HepG2 (cell line): Measurements from ENCODE around the gene DNAJA3. TPM values are rescaled to one million over a fixed set of nuclear protein-coding genes. Genes with fewer than 3 reads are reported as not detected.

ENCODE experiments used
- ARHGAP35 ChIP-seq: sonication (generic); formaldehyde crosslinking; IDR thresholded peaks from 2 replicates; pipeline ENCODE4 v1.9.0; 2022; ENCODE audit warnings: mild to moderate bottlenecking, inconsistent platforms, moderate library complexity, missing genetic modification reagents, borderline replicate concordance
- ATF7-NPFF ChIP-seq: sonication (generic); formaldehyde crosslinking; IDR thresholded peaks from 2 replicates; pipeline ENCODE4 v1.8.1; 2023; ENCODE audit warnings: mild to moderate bottlenecking, low read depth, missing genetic modification reagents, moderate library complexity
- ERF ChIP-seq: IDR thresholded peaks from 2 replicates; pipeline ENCODE4 v1.6.1; 2018; ENCODE audit warnings: missing biosample characterization, missing genetic modification reagents
- GFI1 ChIP-seq: sonication (generic); formaldehyde crosslinking; IDR thresholded peaks from 2 replicates; pipeline ENCODE4 v1.5.0; 2020; ENCODE audit warnings: missing genetic modification reagents, mild to moderate bottlenecking, borderline replicate concordance
- HIVEP1 ChIP-seq: sonication (generic); formaldehyde crosslinking; IDR thresholded peaks from 2 replicates; pipeline ENCODE4 v1.4.0; 2020; ENCODE audit warnings: mild to moderate bottlenecking, missing genetic modification reagents
- HNRNPUL1 ChIP-seq: fragments of 200-400 bp; formaldehyde crosslinking; IDR thresholded peaks from 2 replicates; pipeline ENCODE4 v1.6.1; 2017; ENCODE audit warnings: low read depth, mild to moderate bottlenecking, low read length, moderate library complexity
- JUN ChIP-seq: sonication (generic); formaldehyde crosslinking; IDR thresholded peaks from 2 replicates; pipeline ENCODE4 v1.4.0; 2020; ENCODE audit warnings: mild to moderate bottlenecking, missing genetic modification reagents
- MAFF ChIP-seq: IDR thresholded peaks from 2 replicates; pipeline ENCODE4 v1.6.1; 2011; ENCODE audit warnings: low read depth, low read length, improper control_type of control experiment
- NCOA1 ChIP-seq: sonication (generic); formaldehyde crosslinking; IDR thresholded peaks from 2 replicates; pipeline ENCODE4 v1.9.0; 2021; ENCODE audit warnings: missing genetic modification reagents
- POGZ ChIP-seq: sonication (generic); formaldehyde crosslinking; IDR thresholded peaks from 2 replicates; pipeline ENCODE4 v1.4.0; 2020; ENCODE audit warnings: mild to moderate bottlenecking, missing genetic modification reagents
- RARG ChIP-seq: sonication (generic); formaldehyde crosslinking; IDR thresholded peaks from 2 replicates; pipeline ENCODE4 v1.4.0; 2020; ENCODE audit warnings: low read depth, mild to moderate bottlenecking, missing genetic modification reagents
- SATB2 ChIP-seq: sonication (generic); formaldehyde crosslinking; IDR thresholded peaks from 2 replicates; pipeline ENCODE4 v1.5.0; 2020; ENCODE audit warnings: missing genetic modification reagents
- SCMH1 ChIP-seq: sonication (generic); formaldehyde crosslinking; IDR thresholded peaks from 2 replicates; pipeline ENCODE4 v1.9.0; 2021; ENCODE audit warnings: missing genetic modification reagents, mild to moderate bottlenecking, borderline replicate concordance
- TGIF2 ChIP-seq: IDR thresholded peaks from 2 replicates; pipeline ENCODE4 v1.6.1; 2016; ENCODE audit warnings: control low read depth, missing compliant biosample characterization
- ZFY ChIP-seq: sonication (generic); formaldehyde crosslinking; IDR thresholded peaks from 2 replicates; pipeline ENCODE4 v1.4.0; 2020; ENCODE audit warnings: missing genetic modification reagents
- ZMYM2 ChIP-seq: sonication (generic); formaldehyde crosslinking; IDR thresholded peaks from 2 replicates; pipeline ENCODE4 v1.8.0; 2022; ENCODE audit warnings: mild to moderate bottlenecking, missing genetic modification reagents
- ZNF274 ChIP-seq: sonication (generic); formaldehyde crosslinking; IDR thresholded peaks from 2 replicates; pipeline ENCODE4 v1.5.1; 2020; ENCODE audit warnings: mild to moderate bottlenecking, missing genetic modification reagents
- ZNF644 ChIP-seq: IDR thresholded peaks from 2 replicates; pipeline ENCODE4 v1.6.1; 2016; ENCODE audit warnings: low read depth
- ZNF678 ChIP-seq: sonication (generic); formaldehyde crosslinking; IDR thresholded peaks from 2 replicates; pipeline ENCODE4 v1.4.0; 2020; ENCODE audit warnings: mild to moderate bottlenecking, missing genetic modification reagents
- ZNF737 ChIP-seq: sonication (generic); formaldehyde crosslinking; IDR thresholded peaks from 2 replicates; pipeline ENCODE4 v1.5.0; 2020; ENCODE audit warnings: missing genetic modification reagents, mild to moderate bottlenecking, borderline replicate concordance
- ZNF75D ChIP-seq: sonication (generic); formaldehyde crosslinking; IDR thresholded peaks from 2 replicates; pipeline ENCODE4 v1.8.1; 2023; ENCODE audit warnings: missing genetic modification reagents, mild to moderate bottlenecking, borderline replicate concordance
- polyA plus RNA-seq, 8 experiments: library from polyadenylated mRNA; depleted of rRNA in 3 of 8; stranded (reverse) in 7 of 8; unstranded in 1 of 8; fragments of >200 nt; fragmentation: Illumina TruSeq in 4 of 8; extraction: Trizol in 4 of 8; gene quantifications; 2 replicates each; pipeline versions ENCODE4 v1.2.1 to v1.2.3, GENCODE V29; 2011 to 2016; ENCODE audit warnings: low read depth in 4 of 8, missing spikeins in 1 of 8, mixed read lengths in 1 of 8; ENCODE audit not compliant: insufficient read depth in 1 of 8
- total RNA-seq, 5 experiments: library from RNA; depleted of rRNA; stranded (reverse); fragments of >200 nt; fragmentation: Illumina TruSeq; extraction: Trizol; gene quantifications; 2 replicates each; pipeline ENCODE4 v1.2.3, GENCODE V29; 2016; ENCODE audit warnings: low read depth in 1 of 5
- TF ChIP-seq, protein P1 (sequence below): sonication (generic); formaldehyde crosslinking; IDR thresholded peaks from 2 replicates; pipeline ENCODE4 v1.9.0; 2021; ENCODE audit warnings: missing genetic modification reagents, mild to moderate bottlenecking, borderline replicate concordance
- TF ChIP-seq, protein P2 (sequence below): sonication (generic); formaldehyde crosslinking; IDR thresholded peaks from 2 replicates; pipeline ENCODE4 v1.4.0; 2020; ENCODE audit warnings: missing genetic modification reagents, mild to moderate bottlenecking, borderline replicate concordance
- TF ChIP-seq, protein P3 (sequence below): sonication (generic); formaldehyde crosslinking; IDR thresholded peaks from 2 replicates; pipeline ENCODE4 v1.5.0; 2020; ENCODE audit warnings: mild to moderate bottlenecking, low read depth, missing genetic modification reagents, borderline replicate concordance
- TF ChIP-seq, protein P4 (sequence below): sonication (generic); formaldehyde crosslinking; conservative IDR thresholded peaks from 2 replicates; pipeline ENCODE4 v1.5.0; 2020; ENCODE audit warnings: missing genetic modification reagents

DNAJA3 gene
- total and polyA plus RNA-seq, 2 of the 13 experiments (the other 11 are each of a cell fraction or from before 2014, with no cell fraction given) = 77.0 to 83.3 TPM

DNA sequence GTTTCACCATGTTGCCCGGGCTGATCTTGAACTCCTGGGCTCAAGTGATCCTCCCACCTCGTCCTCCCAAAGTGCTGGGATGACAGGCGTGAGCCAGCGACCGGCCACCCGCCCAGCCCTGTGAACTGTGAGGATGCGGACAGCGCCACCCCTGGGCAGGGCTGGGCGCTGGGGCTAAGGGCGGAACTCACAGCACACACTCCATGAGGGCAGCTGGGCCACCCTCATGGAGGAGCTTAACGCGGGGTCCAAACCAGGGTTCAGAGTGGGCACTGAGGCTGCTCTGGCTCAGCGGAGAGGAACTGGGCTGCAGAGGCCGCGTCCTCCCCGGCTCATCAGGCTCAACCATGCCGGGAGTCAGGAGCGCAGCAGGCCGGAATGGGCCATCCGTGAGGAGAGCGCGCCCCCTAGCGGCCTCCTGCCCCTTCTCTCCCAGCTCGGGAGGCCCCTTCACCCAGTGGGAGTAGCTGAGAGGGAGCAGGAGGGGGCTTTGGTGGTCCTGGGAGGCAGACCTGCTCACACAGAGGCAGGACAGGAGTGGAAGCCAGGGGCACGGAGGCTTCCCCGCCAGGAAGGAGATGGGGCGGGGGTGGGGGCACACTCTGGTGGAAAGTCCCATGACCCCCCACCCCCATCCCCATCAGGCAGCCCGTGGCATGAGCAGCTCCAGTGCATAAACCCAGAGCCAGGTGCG is 23.1 kb upstream of the DNAJA3 start (continued):
- TF ChIP-seq, protein P1, sequence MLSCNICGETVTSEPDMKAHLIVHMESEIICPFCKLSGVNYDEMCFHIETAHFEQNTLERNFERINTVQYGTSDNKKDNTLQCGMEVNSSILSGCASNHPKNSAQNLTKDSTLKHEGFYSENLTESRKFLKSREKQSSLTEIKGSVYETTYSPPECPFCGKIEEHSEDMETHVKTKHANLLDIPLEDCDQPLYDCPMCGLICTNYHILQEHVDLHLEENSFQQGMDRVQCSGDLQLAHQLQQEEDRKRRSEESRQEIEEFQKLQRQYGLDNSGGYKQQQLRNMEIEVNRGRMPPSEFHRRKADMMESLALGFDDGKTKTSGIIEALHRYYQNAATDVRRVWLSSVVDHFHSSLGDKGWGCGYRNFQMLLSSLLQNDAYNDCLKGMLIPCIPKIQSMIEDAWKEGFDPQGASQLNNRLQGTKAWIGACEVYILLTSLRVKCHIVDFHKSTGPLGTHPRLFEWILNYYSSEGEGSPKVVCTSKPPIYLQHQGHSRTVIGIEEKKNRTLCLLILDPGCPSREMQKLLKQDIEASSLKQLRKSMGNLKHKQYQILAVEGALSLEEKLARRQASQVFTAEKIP = no peak
- TF ChIP-seq GFI1 (CRISPR knock-in tag) = no peak
- no peak for TF ChIP-seq NCOA1 (CRISPR knock-in tag)
- TF ChIP-seq HNRNPUL1 = no peak
- TF ChIP-seq, protein P2, sequence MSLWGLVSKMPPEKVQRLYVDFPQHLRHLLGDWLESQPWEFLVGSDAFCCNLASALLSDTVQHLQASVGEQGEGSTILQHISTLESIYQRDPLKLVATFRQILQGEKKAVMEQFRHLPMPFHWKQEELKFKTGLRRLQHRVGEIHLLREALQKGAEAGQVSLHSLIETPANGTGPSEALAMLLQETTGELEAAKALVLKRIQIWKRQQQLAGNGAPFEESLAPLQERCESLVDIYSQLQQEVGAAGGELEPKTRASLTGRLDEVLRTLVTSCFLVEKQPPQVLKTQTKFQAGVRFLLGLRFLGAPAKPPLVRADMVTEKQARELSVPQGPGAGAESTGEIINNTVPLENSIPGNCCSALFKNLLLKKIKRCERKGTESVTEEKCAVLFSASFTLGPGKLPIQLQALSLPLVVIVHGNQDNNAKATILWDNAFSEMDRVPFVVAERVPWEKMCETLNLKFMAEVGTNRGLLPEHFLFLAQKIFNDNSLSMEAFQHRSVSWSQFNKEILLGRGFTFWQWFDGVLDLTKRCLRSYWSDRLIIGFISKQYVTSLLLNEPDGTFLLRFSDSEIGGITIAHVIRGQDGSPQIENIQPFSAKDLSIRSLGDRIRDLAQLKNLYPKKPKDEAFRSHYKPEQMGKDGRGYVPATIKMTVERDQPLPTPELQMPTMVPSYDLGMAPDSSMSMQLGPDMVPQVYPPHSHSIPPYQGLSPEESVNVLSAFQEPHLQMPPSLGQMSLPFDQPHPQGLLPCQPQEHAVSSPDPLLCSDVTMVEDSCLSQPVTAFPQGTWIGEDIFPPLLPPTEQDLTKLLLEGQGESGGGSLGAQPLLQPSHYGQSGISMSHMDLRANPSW (CRISPR knock-in tag) = no peak
- no peak for TF ChIP-seq RARG
- TF ChIP-seq ZNF644 = no peak
- no peak for TF ChIP-seq SCMH1 (CRISPR knock-in tag)
- TF ChIP-seq, protein P3, sequence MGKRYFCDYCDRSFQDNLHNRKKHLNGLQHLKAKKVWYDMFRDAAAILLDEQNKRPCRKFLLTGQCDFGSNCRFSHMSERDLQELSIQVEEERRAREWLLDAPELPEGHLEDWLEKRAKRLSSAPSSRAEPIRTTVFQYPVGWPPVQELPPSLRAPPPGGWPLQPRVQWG (CRISPR knock-in tag) = no peak
- no peak for TF ChIP-seq JUN (CRISPR knock-in tag)
- TF ChIP-seq ARHGAP35 = no peak
- no peak for TF ChIP-seq ZNF737 (CRISPR knock-in tag)
- no peak for TF ChIP-seq SATB2
- 0 out of 2 replicates have a peak, but pooled peaks have one; percentile 53 for TF ChIP-seq ZNF274
- peak; percentile 41; the same call in 1 of the 2 replicates for TF ChIP-seq HIVEP1
- TF ChIP-seq ERF (CRISPR knock-in tag) = 0 out of 2 replicates have a peak, but pooled peaks have one; percentile 41
- TF ChIP-seq ZNF678 (CRISPR knock-in tag) = no peak
- no peak for TF ChIP-seq TGIF2 (CRISPR knock-in tag)
- no peak for TF ChIP-seq POGZ (CRISPR knock-in tag)
- TF ChIP-seq ZMYM2 (CRISPR knock-in tag) = no peak
- no peak for TF ChIP-seq MAFF
- TF ChIP-seq, protein P4, sequence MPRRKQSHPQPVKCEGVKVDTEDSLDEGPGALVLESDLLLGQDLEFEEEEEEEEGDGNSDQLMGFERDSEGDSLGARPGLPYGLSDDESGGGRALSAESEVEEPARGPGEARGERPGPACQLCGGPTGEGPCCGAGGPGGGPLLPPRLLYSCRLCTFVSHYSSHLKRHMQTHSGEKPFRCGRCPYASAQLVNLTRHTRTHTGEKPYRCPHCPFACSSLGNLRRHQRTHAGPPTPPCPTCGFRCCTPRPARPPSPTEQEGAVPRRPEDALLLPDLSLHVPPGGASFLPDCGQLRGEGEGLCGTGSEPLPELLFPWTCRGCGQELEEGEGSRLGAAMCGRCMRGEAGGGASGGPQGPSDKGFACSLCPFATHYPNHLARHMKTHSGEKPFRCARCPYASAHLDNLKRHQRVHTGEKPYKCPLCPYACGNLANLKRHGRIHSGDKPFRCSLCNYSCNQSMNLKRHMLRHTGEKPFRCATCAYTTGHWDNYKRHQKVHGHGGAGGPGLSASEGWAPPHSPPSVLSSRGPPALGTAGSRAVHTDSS = no peak
- peak; percentile 48; the same call in 1 of the 2 replicates for TF ChIP-seq ATF7-NPFF (CRISPR knock-in tag)
- no peak for TF ChIP-seq ZNF75D
- TF ChIP-seq ZFY (CRISPR knock-in tag) = peak; percentile 59; the same call in 1 of the 2 replicates
